SIG-M5 treated with dmso at 0.1 percent for 504 hours (cell line): ENCODE results near the gene ZC3H4.

ENCODE experiments used
- DNase-seq: peaks from one replicate; lab custom pipeline; 2025; ENCODE audit not compliant: unreplicated experiment; lab: John Stamatoyannopoulos, UW

ZC3H4 gene

DNA sequence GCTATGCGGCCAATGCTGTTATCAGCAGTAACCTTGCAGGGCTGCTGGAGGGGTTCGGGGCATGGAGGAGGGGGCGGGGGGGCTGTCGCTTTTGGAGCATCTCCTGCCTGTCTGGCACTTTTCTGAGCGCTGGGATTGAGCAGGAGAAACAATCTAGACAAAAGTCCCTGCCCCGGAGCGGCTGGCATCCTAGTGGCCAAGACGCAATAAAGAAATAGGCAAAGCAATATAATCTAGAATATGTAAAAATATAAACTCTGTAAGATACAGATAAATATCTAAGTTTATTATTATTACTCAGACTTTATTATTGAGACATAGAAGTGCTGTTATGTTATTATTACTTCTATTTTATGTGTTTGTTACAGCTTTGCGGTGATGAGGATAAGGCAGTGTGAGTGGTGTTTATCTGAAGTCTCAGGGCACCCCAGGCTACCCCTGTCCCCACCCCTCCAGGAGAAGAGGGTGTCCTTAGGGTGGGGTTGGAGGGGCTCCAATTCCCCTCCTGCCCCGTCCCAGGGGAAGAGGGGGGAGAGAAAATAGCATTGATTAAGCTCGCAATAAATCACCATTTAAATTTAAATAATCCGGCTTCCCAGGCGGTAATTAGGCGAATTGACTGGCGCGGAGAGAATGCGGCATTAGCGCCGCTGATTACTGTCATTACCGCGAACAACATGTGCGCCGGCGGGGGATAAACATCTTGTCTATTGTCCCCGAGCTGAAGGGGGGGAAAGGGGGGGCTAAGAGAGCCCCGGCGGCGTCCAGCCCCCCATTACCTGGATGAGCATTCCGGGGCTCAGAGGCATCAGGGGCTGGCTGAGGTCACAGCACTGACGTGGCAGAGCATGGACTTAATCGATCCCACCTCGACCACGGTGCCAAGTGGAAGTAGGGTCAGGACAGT is 90.8 kb downstream of the ZC3H4 start:
- no peak for DNase-seq

DNA sequence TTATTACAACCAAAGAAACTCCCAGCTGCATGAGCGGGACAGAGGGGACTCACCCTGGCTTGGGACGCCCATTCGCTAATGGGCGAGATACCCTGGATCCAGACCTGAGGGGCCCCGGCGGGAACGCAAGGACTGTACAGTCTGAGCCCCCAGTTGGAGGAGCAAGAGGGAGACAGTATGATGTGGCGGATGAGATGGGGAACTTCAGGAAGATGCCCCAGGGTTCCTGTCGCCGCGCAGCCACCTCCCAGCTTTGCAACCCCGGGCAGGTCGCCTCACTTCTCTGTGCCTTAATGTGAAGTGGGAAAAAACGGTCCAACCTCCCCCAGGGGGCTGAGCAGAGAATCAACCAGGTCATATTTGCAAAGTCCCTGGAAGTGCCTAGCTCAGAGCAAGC is 91.4 kb downstream of the ZC3H4 start:
- DNase-seq: no peak

DNA sequence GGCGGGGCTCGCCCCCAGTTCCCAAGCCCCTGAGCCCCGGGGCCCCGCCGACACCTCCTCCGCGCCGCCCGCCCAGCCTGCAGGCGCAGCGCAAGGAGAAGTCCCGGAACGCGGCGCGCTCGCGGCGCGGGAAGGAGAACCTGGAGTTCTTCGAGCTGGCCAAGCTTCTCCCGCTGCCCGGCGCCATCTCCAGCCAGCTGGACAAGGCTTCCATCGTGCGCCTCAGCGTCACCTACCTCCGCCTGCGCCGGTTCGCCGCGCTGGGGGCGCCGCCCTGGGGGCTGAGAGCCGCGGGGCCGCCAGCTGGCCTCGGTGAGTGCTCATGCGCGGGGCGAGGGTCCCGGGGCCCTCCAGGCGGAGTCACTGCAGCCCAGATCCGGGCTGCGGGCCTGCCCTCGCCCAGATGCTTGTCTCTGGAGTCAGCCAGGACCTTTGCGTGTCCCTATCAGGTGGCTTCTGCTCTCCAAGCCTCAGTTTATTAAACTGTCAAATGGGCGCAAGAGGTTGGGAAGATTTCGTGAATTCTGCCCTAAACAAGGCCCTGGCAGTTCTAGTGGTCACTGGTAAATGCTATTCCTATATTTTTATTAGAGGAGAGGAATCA is 91.9 kb downstream of the ZC3H4 start:
- DNase-seq: no peak

DNA sequence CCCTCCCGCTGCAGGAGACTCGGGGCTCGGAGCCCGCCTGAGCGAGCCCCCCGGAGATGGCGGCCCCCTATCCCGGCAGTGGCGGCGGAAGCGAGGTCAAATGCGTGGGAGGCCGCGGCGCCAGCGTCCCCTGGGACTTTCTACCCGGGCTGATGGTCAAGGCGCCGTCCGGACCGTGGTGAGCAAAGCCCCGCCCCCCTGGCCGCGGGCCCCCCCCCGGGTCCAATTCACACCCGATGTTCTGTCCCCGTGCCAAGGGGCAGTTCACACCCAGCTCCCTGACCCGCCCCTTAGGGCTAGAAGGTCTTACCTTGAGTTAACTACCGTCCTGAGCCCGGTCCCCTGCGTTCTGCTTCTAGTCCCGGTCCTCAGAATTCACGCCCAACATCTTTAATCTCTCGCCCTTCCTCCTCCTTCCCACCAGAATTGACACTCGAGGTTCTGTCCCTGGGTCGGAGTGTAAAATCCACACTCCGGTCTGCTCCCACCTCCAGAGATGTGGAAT is 92.5 kb downstream of the ZC3H4 start:
- no peak for DNase-seq

DNA sequence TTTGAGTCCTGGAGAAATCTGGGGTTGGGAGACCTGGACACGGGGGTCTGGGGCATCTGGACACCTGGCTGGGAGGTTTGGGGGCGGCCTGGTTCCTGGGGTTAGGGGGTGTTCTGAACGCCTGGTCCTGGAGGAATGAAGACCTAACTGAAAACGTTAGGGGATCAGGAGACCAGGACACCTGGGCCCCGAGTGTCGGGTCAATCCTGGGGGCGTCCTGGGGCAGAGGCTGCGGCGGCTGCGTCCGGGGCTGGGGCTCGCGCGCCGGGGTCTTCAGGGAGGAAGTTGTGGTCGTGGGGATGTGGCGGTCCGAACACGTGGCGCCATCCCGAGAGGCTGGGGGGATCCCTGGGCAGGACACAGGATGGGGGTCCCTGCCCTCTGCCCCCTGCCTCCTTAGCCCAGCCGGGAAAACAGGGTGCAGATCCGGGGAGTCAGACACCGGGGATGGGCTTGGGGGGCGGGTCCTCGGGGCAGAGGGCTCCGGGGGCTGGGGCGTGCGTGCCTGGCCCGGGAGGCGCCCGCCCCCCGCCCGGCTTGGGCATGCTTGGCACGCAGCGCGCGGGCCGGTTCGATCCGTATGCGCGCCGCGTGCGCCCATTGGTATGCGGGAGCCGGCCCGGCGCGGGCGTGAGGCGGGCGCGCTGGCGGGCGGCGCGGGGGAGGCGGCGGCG is 93.3 kb downstream of the ZC3H4 start:
- no peak for DNase-seq

DNA sequence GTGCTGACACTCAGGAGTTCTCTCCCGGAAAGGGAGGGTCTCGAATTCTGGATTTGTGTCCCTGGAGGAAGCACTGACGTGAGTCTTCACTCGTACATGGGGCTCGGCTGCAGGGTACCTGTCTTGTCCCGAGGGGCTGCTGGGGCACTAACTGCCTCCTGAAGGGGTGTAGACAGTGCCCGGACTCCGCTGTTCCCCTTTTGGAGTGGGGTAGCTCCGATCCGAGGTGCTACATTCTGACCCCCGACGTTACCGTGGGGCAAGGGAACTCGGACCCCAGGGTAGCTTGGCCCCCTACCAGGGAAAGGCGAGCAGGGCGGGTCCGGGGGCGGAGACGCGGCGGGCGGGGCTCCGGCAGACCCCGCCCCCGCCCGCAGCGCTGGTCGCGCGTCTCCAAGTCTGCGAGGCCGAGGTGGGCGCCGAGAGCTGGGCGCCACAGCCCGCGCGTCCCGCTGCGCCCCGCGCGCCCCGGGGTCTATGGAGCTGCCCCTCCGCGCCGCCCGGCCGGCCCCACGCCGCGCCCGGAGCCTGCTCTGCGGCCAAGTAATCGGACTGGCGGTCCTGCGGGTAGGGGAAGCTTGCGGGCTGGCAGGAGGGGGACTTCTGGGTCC is 94.0 kb downstream of the ZC3H4 start, which contains the start of gene NPAS1:
TSS of gene NPAS1 (plus strand) at position 407 of the 611 bp plus-strand sequence. CDS start 1,211 bp downstream, outside the sequence.
- DNase-seq: no peak

DNA sequence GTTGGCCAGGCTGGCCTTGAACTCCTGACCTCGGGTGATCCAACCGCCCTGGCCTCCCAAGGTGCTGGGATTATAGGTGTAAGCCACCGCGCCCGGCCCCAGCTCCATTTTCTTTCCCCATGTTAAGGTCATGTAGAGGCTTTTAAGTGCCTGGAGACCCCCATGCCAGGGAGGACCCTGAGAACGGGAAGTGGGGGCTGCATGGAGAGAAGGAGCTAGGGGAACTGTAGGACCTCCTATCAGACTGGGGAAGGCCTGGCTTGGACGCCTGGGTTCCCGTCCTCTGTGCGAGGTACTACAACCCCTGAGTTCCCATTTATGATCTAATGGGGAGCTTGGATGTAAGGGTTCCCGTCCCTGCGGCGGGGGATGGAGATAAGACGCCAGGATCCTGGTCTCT is 94.7 kb downstream of the ZC3H4 start:
- no peak for DNase-seq
